Neuronal stem cell (in vitro differentiated cells): ENCODE measurements around the gene ASS1.

Experiments used
- DNase-seq: peaks from one replicate; pipeline ENCODE4 v3.0.0-alpha.2; 2013; ENCODE audit warnings: low spot score
- H2AFZ ChIP-seq: one replicate; pipeline ENCODE4 v1.6.1; 2013; ENCODE audit warnings: mild to moderate bottlenecking, low read length, inconsistent platforms
- H2AK5ac ChIP-seq: 2 replicates; pipeline ENCODE4 v1.6.1; 2013; ENCODE audit warnings: low read depth, mild to moderate bottlenecking, inconsistent platforms, low read length, moderate library complexity, mixed read lengths
- H2BK120ac ChIP-seq: 2 replicates; pipeline ENCODE4 v1.6.1; 2013; ENCODE audit warnings: low read depth, mild to moderate bottlenecking, inconsistent platforms, low read length, moderate library complexity, mixed read lengths
- H2BK12ac ChIP-seq: one replicate; pipeline ENCODE4 v1.6.1; 2013; ENCODE audit warnings: low read length, inconsistent platforms
- H2BK15ac ChIP-seq: 2 replicates; pipeline ENCODE4 v1.6.1; 2013; ENCODE audit warnings: mild to moderate bottlenecking, low read length, inconsistent platforms, mixed read lengths
- H2BK5ac ChIP-seq: one replicate; pipeline ENCODE4 v1.6.1; 2013; ENCODE audit warnings: inconsistent platforms, mild to moderate bottlenecking, low read length, moderate library complexity
- H3K14ac ChIP-seq: one replicate; pipeline ENCODE4 v1.6.1; 2013; ENCODE audit warnings: low read length, inconsistent platforms
- H3K18ac ChIP-seq: 2 replicates; pipeline ENCODE4 v1.6.1; 2013; ENCODE audit warnings: low read length, inconsistent platforms
- H3K23ac ChIP-seq: 2 replicates; pipeline ENCODE4 v1.6.1; 2013; ENCODE audit warnings: low read depth, mild to moderate bottlenecking, mixed read lengths, low read length, inconsistent platforms; ENCODE audit not compliant: poor library complexity
- H3K27ac ChIP-seq: replicated peaks from 3 replicates; pipeline ENCODE4 v1.5.1; 2013; ENCODE audit warnings: low read length, inconsistent platforms
- H3K27me3 ChIP-seq, 3 experiments: 2 replicates each; pipeline ENCODE4 v1.6.1; 2013; ENCODE audit warnings: low read length in 3 of 3, mild to moderate bottlenecking in 2 of 3, inconsistent platforms in 1 of 3, low read depth in 1 of 3, mixed read lengths in 1 of 3, moderate library complexity in 1 of 3; ENCODE audit not compliant: control insufficient read depth in 3 of 3, insufficient read depth in 3 of 3
- H3K36me3 ChIP-seq, 2 donors: replicated peaks in 1 of 2; 2 replicates each; pipeline ENCODE4 v1.6.1; 2013; ENCODE audit warnings: low read length in 2 of 2; ENCODE audit not compliant: control insufficient read depth in 2 of 2, insufficient read depth in 2 of 2
- H3K4ac ChIP-seq: 2 replicates; pipeline ENCODE4 v1.6.1; 2013; ENCODE audit warnings: inconsistent platforms, mild to moderate bottlenecking, low read length, moderate library complexity
- H3K4me1 ChIP-seq, 2 donors: 1 replicate in 1 of 2; 2 replicates in 1 of 2; pipeline ENCODE4 v1.6.1; 2013; ENCODE audit warnings: low read length in 2 of 2, low read depth in 1 of 2; ENCODE audit not compliant: control insufficient read depth in 2 of 2, insufficient read depth in 1 of 2
- H3K4me2 ChIP-seq: one replicate; pipeline ENCODE4 v1.6.1; 2013; ENCODE audit warnings: mild to moderate bottlenecking, low read length, inconsistent platforms; ENCODE audit not compliant: insufficient read depth, poor library complexity, severe bottlenecking
- H3K4me3 ChIP-seq, 2 donors: 2 replicates each; pipeline ENCODE4 v1.5.1; 2013; ENCODE audit warnings: low read length in 2 of 2, mild to moderate bottlenecking in 2 of 2, inconsistent platforms in 1 of 2, moderate library complexity in 1 of 2
- H3K79me1 ChIP-seq: one replicate; pipeline ENCODE4 v1.6.1; 2013; ENCODE audit warnings: low read depth, mild to moderate bottlenecking, inconsistent platforms, low read length, moderate library complexity
- H3K9ac ChIP-seq: one replicate; pipeline ENCODE4 v1.6.1; 2013; ENCODE audit warnings: mild to moderate bottlenecking, low read depth, low read length, inconsistent platforms; ENCODE audit not compliant: poor library complexity
- H3K9me3 ChIP-seq, 2 donors: replicated peaks in 1 of 2; 2 replicates each; pipeline versions ENCODE3 to v1.6.1; 2013; ENCODE audit warnings: low read length in 2 of 2, mild to moderate bottlenecking in 2 of 2, inconsistent platforms in 1 of 2, low read depth in 1 of 2, mixed read lengths in 1 of 2, moderate library complexity in 1 of 2; ENCODE audit not compliant: control insufficient read depth in 2 of 2, insufficient read depth in 1 of 2
- H4K8ac ChIP-seq: one replicate; pipeline ENCODE4 v1.6.1; 2013; ENCODE audit warnings: low read depth, mild to moderate bottlenecking, inconsistent platforms, low read length, moderate library complexity
- H4K91ac ChIP-seq: one replicate; pipeline ENCODE4 v1.6.1; 2013; ENCODE audit warnings: low read length, low read depth, mild to moderate bottlenecking, inconsistent platforms; ENCODE audit not compliant: poor library complexity
- WGBS, 2 donors: extraction: QIAGEN DNeasy Blood & Tissue Kit; methylation state at CpG; one replicate each; pipeline ENCODE4 v1.1.7; 2013; ENCODE audit warnings: missing lambda C conversion rate in 2 of 2, mixed read lengths in 1 of 2; ENCODE audit not compliant: insufficient read length in 2 of 2, insufficient replicate concordance in 1 of 2; ENCODE audit errors: extremely low coverage in 2 of 2; 5-methylcytosine and 5-hydroxymethylcytosine counted together

The ASS1 gene

DNA sequence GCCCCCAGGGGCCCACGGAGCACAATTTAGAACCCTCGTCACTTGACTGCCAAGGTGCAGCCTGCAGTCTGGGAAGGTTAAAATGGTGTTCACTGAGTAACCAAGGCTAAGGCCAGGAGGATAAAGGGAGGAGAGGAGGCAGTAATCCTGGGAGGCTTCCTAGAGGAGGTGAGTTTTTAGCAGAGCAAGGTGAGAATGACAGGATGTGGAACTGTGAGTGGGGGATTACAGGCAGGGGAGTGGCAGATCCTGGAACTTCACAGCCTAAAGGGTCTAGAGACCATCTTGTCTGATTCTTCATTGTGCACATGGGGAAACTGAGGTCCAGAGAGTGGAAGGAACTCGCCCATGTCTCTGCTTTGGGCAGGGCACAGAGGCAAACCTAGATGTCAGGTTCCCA is 42.5 kb upstream of the ASS1 start:
- Histone ChIP-seq H4K8ac (no peak overlapping the region), H3K14ac (peak overlapping the region; percentile 14), H2AFZ (no peak overlapping the region), H2AK5ac (peak overlapping the region; percentile 66), H3K9me3 (no peaks in the 10 kb centered on the region), H3K27ac (no peak overlapping the region), H3K79me1 (no peaks in the 10 kb centered on the region), H3K4ac (no peak overlapping the region), H3K36me3 (no peaks in the 10 kb centered on the region), H2BK120ac (no peak overlapping the region), H3K18ac (no peak overlapping the region), H3K27me3 (peaks cover 0 to 28% (median 0%) of the 10 kb centered on the region in 3 experiments), H4K91ac (no peak overlapping the region), H2BK15ac (peak overlapping the region; percentile 39), H3K4me1 (peaks cover 0 to 2% of the 10 kb centered on the region in 2 donors), H3K4me3 (no peak overlapping the region), H2BK5ac (no peak overlapping the region), H3K9ac (no peak overlapping the region), H3K23ac (no peak overlapping the region), H2BK12ac (no peak overlapping the region), H3K4me2 (no peak overlapping the region)
- no peak for DNase-seq
- no CpG with 5 or more reads among the region's 3 CpGs for WGBS, 2 donors

DNA sequence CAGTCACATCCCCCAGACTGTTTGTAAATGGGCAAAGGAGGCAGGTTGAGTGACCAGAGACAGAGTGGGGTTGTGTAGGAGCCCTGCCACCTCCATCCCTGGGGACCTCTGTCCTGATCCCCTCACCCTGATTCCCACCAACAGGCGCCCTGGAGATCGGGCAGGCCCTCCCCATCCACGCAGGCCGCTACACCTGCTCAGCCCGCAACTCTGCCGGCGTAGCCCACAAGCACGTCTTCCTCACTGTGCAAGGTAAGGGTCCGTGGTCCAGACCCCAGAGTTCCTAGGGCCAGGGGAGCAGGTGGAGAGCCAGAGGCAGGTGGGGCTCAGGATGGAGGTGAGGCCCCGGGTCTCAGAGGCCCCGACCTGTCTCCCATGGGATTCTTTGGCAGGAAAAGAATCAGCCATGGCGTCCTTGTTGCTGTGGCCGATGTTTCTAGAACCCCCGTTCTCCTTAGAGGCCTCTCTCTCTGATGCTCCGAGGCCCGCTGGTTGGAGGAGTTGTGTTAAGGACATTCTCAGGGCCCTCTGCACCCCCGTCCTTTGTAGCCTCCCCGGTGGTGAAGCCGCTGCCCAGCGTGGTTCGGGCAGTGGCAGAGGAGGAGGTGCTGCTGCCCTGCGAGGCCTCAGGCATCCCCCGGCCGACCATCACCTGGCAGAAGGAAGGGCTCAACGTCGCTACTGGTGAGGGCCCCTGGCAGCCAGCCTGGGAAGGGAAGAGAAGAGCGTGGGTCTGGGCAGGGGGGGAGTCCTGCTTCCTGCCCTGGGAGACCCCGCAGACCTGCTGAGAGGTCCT is 41.9 kb upstream of the ASS1 start:
- Histone ChIP-seq H3K9me3 (no peaks in the 10 kb centered on the region), H3K36me3 (no peaks in the 10 kb centered on the region), H3K4ac (no peak overlapping the region), H2BK120ac (peak overlapping the region; percentile 47), H3K23ac (peak overlapping the region; percentile 60), H3K4me3 (no peak overlapping the region), H2BK15ac (peak overlapping the region; percentile 39), H3K4me2 (no peak overlapping the region), H3K14ac (peak overlapping the region; percentile 71), H4K8ac (peak overlapping the region; percentile 43), H3K18ac (peak overlapping the region; percentile 76), H4K91ac (peak overlapping the region; percentile 56), H3K79me1 (no peaks in the 10 kb centered on the region), H3K27me3 (peaks cover 0 to 28% (median 0%) of the 10 kb centered on the region in 3 experiments), H2AK5ac (peak overlapping the region; percentile 81), H2BK12ac (peak overlapping the region; percentile 22), H2BK5ac (peak overlapping the region; percentile 39), H2AFZ (no peak overlapping the region), H3K9ac (peak overlapping the region; percentile 77), H3K4me1 (peaks cover 0 to 2% of the 10 kb centered on the region in 2 donors), H3K27ac (no peak overlapping the region)
- no peak for DNase-seq
- no CpG with 5 or more reads among the region's 28 CpGs for WGBS, 2 donors

DNA sequence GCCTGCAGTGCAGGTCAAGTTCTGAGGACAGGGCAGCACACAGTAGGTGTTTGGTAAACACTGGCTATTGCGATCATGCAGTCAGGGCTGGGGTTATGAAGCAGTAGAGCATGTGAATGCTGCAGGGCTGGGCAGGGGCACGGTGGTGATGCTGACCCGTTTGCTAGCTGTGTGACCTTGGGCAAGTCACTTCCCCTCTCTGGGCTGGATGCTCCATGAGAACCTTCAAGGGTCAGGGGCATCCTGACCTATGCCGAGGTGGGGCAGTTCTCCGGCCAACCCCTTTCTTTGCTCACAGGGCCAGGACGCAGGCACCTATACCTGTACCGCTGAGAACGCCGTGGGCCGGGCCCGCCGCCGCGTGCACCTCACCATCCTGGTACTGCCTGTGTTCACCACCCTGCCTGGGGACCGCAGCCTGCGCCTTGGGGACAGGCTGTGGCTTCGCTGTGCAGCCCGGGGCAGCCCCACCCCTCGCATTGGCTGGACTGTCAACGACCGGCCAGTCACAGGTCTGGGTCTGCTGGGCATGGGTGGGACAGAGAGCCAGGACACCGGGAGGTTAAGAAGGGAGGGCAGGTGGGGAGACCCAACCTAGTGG is 39.0 kb upstream of the ASS1 start:
- Histone ChIP-seq H3K36me3 (no peaks in the 10 kb centered on the region), H3K79me1 (no peaks in the 10 kb centered on the region), H4K8ac (no peak overlapping the region), H3K23ac (no peak overlapping the region), H2BK120ac (no peak overlapping the region), H2BK15ac (no peak overlapping the region), H4K91ac (no peak overlapping the region), H3K4ac (peak overlapping the region; percentile 23), H3K4me1 (peaks cover 0 to 2% of the 10 kb centered on the region in 2 donors), H2AK5ac (peak overlapping the region; percentile 81), H2BK12ac (peak overlapping the region; percentile 46), H3K9ac (no peak overlapping the region), H3K9me3 (no peaks in the 10 kb centered on the region), H3K4me2 (no peak overlapping the region), H2BK5ac (no peak overlapping the region), H3K27me3 (peaks cover 0 to 23% (median 0%) of the 10 kb centered on the region in 3 experiments), H3K4me3 (no peak overlapping the region), H3K27ac (no peak overlapping the region), H2AFZ (no peak overlapping the region), H3K18ac (peak overlapping the region; percentile 55), H3K14ac (no peak overlapping the region)
- DNase-seq, result no peak
- whole genome bisulfite sequencing, 2 donors, result no CpG with 5 or more reads among the region's 22 CpGs

DNA sequence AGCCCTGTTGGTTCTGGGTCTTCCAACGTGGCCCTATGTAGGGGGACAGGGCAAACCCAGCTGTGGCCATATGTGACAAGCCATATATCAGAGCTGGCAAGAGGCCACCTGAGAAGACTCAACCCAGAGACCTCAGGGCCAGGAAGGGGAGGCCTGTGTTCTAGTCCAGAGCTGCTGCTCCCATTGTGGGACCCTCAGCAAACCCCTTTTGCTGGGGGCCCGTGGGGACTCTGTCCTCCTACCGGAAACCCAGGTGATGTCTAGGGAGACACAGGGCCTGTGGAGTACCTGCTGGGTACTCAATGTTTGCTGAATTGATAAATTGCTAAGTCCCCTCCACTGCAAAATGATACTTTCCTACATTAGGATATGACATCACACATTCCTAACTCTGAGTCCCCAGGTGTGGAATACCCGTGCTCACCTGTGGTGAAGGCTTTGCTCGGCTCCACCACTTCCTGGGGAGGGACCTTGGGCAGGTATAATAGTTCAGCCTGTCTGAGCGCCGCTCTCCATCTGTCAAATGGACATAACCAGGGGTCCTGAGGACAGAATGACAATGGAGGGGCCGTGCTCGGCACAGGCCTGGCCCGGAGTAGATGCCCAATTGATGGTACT is 38.4 kb upstream of the ASS1 start:
- no peak overlapping the region for H2BK5ac ChIP-seq
- no peak overlapping the region for H4K8ac ChIP-seq
- H2BK120ac ChIP-seq, result no peak overlapping the region
- H3K4me2 ChIP-seq, result no peak overlapping the region
- no peak overlapping the region for H4K91ac ChIP-seq
- H3K9ac ChIP-seq, result no peak overlapping the region
- no peak overlapping the region for H3K14ac ChIP-seq
- no peak for DNase-seq
- no peak overlapping the region for H3K4ac ChIP-seq
- H2AK5ac ChIP-seq, result peak overlapping the region; percentile 81
- no peak overlapping the region for H2AFZ ChIP-seq
- no peak overlapping the region for H3K4me3 ChIP-seq
- no peak overlapping the region for H2BK15ac ChIP-seq
- no peak overlapping the region for H3K18ac ChIP-seq
- H3K27ac ChIP-seq, result no peak overlapping the region
- no peaks in the 10 kb centered on the region for H3K4me1 ChIP-seq
- H2BK12ac ChIP-seq, result peak overlapping the region; percentile 46
- no peak overlapping the region for H3K23ac ChIP-seq
- peaks cover 0 to 23% (median 0%) of the 10 kb centered on the region in 3 experiments for H3K27me3 ChIP-seq
- WGBS, 2 donors, result no CpG with 5 or more reads among the region's 10 CpGs
- no peaks in the 10 kb centered on the region for H3K9me3 ChIP-seq
- H3K79me1 ChIP-seq, result no peaks in the 10 kb centered on the region
- H3K36me3 ChIP-seq, result no peaks in the 10 kb centered on the region
